Stomach (tissue), 4 donors: Measurements from ENCODE around the gene ZCWPW1.
"Not testable (repeated sequence)": the region's sequence is repeated elsewhere in the genome, so short reads cannot be mapped to it uniquely, and the experiment has no call there.

ENCODE experiments used
- EP300 ChIP-seq: sonication (generic); formaldehyde crosslinking; IDR thresholded peaks from one replicate; pipeline ENCODE4 v1.6.1; 2017; ENCODE audit warnings: antibody characterized with exemption
- POLR2A ChIP-seq, 4 donors: fragments of 450-650 bp; IDR thresholded peaks; one replicate each; pipeline ENCODE4 v1.6.1; 2016; ENCODE audit warnings: antibody characterized with exemption in 4 of 4, control low read depth in 2 of 4, mild to moderate bottlenecking in 1 of 4, moderate library complexity in 1 of 4
- POLR2AphosphoS5 ChIP-seq, 3 donors: sonication (generic); formaldehyde crosslinking; IDR thresholded peaks; one replicate each; pipeline ENCODE4 v1.6.1; 2016; ENCODE audit warnings: antibody characterized with exemption in 3 of 3
- TF ChIP-seq, protein P1 (sequence below), 7 experiments: fragments of 450-650 bp in 4 of 7; fragments of 200-600 bp in 3 of 7; sonication (generic) in 3 of 7; IDR thresholded peaks; one replicate each; pipeline ENCODE4 v1.5.1; 2016 to 2019; ENCODE audit warnings: antibody characterized with exemption in 7 of 7, control low read depth in 2 of 7, mild to moderate bottlenecking in 1 of 7

DNA sequence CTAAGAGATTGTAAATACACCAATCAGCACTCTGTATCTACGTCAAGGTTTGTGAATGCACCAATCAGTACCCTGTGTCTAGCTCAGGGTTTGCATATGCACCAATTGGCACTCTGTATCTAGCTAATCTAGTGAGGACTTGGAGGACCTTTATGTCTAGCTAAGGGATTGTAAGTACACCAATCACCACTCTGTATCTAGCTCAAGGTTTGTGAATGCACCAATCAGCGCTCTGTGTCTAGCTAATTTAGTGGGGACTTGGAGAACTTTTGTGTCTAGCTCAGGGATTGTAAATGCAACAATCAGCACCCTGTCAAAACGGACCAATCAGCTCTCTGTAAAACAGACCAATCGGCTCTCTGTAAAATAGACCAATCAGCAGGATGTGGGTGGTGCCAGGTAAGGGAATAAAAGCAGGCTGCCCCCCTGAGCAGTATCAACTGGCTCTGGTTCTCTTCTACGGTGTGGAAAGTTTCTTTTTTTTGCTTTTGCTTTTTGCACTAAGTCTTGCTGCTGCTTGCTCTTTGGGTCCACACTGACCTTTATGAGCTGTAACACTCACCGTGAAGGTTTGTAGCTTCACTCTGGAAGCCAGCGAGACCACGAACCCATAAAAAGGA, 46.2 kb downstream of the ZCWPW1 start:
- TF ChIP-seq, protein P1, sequence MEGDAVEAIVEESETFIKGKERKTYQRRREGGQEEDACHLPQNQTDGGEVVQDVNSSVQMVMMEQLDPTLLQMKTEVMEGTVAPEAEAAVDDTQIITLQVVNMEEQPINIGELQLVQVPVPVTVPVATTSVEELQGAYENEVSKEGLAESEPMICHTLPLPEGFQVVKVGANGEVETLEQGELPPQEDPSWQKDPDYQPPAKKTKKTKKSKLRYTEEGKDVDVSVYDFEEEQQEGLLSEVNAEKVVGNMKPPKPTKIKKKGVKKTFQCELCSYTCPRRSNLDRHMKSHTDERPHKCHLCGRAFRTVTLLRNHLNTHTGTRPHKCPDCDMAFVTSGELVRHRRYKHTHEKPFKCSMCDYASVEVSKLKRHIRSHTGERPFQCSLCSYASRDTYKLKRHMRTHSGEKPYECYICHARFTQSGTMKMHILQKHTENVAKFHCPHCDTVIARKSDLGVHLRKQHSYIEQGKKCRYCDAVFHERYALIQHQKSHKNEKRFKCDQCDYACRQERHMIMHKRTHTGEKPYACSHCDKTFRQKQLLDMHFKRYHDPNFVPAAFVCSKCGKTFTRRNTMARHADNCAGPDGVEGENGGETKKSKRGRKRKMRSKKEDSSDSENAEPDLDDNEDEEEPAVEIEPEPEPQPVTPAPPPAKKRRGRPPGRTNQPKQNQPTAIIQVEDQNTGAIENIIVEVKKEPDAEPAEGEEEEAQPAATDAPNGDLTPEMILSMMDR (IDR thresholded peaks at IDR 0.05): not testable (repeated sequence)
- TF ChIP-seq POLR2AphosphoS5 (IDR thresholded peaks at IDR 0.05); POLR2A (IDR thresholded peaks at IDR 0.05); EP300: not testable (repeated sequence)
